Body of pancreas (tissue), 4 donors: ENCODE results near the gene TCP10L.

Experiments
- POLR2A ChIP-seq, 3 donors: fragments of 450-650 bp; IDR thresholded peaks; one replicate each; pipeline ENCODE4 v1.6.1; 2016; ENCODE audit warnings: antibody characterized with exemption in 3 of 3, mild to moderate bottlenecking in 2 of 3
- TF ChIP-seq, protein P1 (sequence below), 7 experiments: fragments of 450-650 bp in 4 of 7; fragments of 200-600 bp in 3 of 7; sonication (generic) in 3 of 7; IDR thresholded peaks; one replicate each; pipeline ENCODE4 v1.5.1; 2016 to 2019; ENCODE audit warnings: antibody characterized with exemption in 7 of 7

DNA sequence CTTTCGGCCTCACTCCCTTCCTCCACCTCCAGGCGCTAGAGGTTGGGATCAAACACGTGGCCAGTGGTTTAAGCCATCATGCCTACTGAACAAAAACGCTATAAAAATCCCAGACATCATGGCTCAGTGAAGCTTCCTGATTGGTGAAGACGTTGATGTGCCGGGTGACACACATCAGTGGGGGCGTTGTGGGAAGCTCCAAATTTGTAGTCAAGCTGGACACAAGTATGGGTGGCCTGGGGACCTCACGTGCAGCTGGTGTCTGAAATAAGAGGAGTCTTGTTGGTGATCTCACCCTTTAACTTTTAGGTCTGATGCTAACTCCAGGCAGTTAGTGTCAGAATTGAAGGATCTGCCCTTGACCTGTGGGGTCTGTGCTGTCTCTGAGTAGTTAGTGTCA lies 20.1 kb upstream of the TCP10L start:
- TF ChIP-seq, protein P1, sequence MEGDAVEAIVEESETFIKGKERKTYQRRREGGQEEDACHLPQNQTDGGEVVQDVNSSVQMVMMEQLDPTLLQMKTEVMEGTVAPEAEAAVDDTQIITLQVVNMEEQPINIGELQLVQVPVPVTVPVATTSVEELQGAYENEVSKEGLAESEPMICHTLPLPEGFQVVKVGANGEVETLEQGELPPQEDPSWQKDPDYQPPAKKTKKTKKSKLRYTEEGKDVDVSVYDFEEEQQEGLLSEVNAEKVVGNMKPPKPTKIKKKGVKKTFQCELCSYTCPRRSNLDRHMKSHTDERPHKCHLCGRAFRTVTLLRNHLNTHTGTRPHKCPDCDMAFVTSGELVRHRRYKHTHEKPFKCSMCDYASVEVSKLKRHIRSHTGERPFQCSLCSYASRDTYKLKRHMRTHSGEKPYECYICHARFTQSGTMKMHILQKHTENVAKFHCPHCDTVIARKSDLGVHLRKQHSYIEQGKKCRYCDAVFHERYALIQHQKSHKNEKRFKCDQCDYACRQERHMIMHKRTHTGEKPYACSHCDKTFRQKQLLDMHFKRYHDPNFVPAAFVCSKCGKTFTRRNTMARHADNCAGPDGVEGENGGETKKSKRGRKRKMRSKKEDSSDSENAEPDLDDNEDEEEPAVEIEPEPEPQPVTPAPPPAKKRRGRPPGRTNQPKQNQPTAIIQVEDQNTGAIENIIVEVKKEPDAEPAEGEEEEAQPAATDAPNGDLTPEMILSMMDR (IDR thresholded peaks at IDR 0.05) = no peak
- no peak for TF ChIP-seq POLR2A (IDR thresholded peaks at IDR 0.05)
